GM23248 (cell line): ENCODE results near the gene MS4A10.

Experiments used
- EZH2 ChIP-seq: fragments of 200-600 bp; sonication (generic); IDR thresholded peaks from 2 replicates; pipeline ENCODE4 v1.6.1; 2018; ENCODE audit warnings: antibody characterized with exemption, mild to moderate bottlenecking; ENCODE audit not compliant: insufficient read depth, poor library complexity, severe bottlenecking
- EZH2phosphoT487 ChIP-seq: fragments of 200-600 bp; sonication (generic); IDR thresholded peaks from 2 replicates; pipeline ENCODE4 v1.6.1; 2018; ENCODE audit warnings: antibody characterized with exemption, moderate library complexity, mild to moderate bottlenecking, low read depth; ENCODE audit not compliant: insufficient read depth

- TF ChIP-seq EZH2, result no peak
- no peak for TF ChIP-seq EZH2phosphoT487
Measured at GRCh38 chr11:60810151-60810550, 25.0 kb downstream of the MS4A10 start.
